Mammary epithelial cell (primary cell): Measurements from ENCODE around the gene DACH1.

Source experiments
- CTCF ChIP-seq, 2 donors: IDR thresholded peaks in 1 of 2; conservative IDR thresholded peaks in 1 of 2; 2 replicates each; pipeline ENCODE4 v1.5.1; 2011 to 2012; ENCODE audit warnings: inconsistent platforms in 2 of 2, low read length in 2 of 2, mild to moderate bottlenecking in 2 of 2, control low read depth in 1 of 2, low read depth in 1 of 2; ENCODE audit not compliant: insufficient read depth in 1 of 2; ENCODE audit errors: extremely low read depth in 1 of 2
- EZH2 ChIP-seq: IDR thresholded peaks from 2 replicates; pipeline ENCODE4 v1.6.1; 2012; ENCODE audit warnings: low read length, inconsistent platforms, borderline replicate concordance

- TF ChIP-seq CTCF (conservative IDR thresholded peaks at IDR 0.05 in 1 of 2, IDR thresholded peaks at IDR 0.05 in 1 of 2; ENCODE audit: extremely low read depth in 1 of 2, insufficient read depth in 1 of 2, low read depth in 1 of 2, low read length in 2 of 2) (no peak), EZH2 (no peak)
These were observed 351.3 kb downstream of the DACH1 start for GRCh38 chr13:71515744-71516038.
